HG03342 (cell line): Measurements from ENCODE around the gene ZC3H12C.

Source experiments
- ATAC-seq: cut with Tn5 transposase; IDR thresholded peaks from one replicate; pipeline ENCODE4 v1.9.1; 2021; ENCODE audit warnings: mild to moderate bottlenecking, moderate library complexity; ENCODE audit not compliant: unreplicated experiment

ZC3H12C gene

DNA sequence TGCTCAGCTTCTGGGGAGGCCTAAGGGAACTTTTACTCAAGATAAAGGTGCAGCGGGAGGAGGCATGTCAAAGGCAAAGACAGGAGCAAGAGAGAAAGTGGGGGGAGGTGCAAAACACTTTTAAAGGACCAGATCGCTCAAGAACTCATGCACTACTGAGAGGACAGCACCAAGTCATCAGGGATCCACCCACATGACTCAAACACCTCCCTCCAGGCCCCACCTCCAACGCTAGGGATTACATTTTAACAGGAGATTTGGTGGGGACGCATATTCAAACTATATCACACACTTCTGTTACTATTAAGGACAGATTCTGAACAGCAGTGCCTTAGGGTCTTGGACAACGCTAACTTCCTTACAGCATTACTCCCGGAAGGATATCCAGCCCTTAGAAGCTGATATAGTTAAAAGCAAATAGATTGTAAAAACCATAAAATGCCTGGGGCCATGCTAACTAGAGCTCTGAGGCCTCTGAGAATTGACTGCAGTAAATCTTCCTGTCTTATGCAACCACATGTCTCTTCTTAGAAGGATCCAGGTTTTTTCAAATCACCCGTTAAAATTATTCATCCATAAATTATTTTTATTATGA is 16.7 kb upstream of the ZC3H12C start:
- ATAC-seq, result peak; percentile 40

DNA sequence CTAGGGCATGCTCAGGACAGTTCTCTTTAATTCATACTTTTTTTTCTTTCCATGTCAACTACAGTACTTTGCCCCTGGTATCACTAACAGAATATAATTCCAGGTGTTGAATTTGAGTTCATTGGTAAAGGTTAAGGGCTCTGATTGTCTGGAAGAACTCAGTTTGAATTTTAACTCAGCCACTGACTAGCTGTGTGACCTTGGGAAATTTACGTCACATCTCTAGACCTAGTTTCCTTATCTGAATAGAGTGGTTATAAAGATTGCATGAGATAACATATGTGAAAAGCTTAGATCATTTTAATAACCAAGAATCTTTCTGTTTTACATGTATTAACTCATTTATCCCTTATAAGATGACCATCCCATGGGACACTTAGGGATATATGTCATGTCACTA is 15.8 kb upstream of the ZC3H12C start:
- ATAC-seq, result peak; percentile 22

- peak; percentile 88 for ATAC-seq
Measured at GRCh38 chr11:110077831-110078325, 15.3 kb upstream of the ZC3H12C start.

- ATAC-seq, result no peak
Measured at GRCh38 chr11:110078923-110079544, 14.2 kb upstream of the ZC3H12C start.

- ATAC-seq, result no peak
Measured at GRCh38 chr11:110079726-110080125, 13.5 kb upstream of the ZC3H12C start.

DNA sequence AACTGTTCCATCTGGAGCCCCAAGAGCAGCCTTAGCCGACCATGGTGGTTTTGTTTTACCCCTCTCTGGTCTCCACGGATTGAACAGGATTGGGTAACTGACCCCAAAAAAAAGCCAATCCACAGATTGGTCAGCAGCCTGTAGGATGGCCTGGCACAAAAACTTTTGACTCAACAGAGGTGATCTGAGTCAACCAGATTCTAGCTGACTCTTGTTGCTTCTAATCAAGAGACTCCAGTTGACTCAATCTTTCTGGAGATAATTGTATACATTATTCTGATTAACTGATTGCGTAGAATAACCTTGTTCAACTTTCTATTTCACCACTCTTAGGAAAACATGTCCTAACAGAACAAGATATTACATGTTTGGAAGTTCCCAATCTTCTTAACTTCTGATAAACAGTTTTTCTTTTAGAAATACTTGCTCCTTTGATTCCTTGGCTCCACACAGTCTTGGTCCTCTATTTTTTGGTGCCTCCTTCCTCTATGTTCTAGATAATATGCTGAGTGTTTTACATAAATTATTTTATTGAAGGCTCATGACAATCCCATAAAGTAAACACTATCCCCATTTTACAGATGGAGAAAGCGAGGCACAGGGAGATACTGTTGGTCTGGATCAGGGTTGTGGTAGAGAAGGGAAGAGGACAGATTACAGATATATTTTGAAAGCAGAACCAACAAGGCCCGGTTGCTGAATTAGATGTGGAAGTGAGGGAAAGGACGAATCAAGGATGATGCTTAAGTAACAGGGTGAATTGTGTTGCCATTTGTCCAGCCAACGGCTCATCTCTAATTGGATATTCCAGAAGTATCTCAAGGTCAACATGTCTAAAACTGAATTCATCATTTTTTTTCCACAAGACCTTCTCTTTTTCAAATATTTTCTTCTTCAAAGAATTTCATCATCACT is 11.5 kb upstream of the ZC3H12C start:
- ATAC-seq, result no peak

GRCh38 chr11:110082899-110083298 is 10.3 kb upstream of the ZC3H12C start:
- ATAC-seq, result no peak

GRCh38 chr11:110085255-110085838 is 7.8 kb upstream of the ZC3H12C start:
- ATAC-seq, result no peak

- ATAC-seq, result no peak
Measured at GRCh38 chr11:110086892-110087309, 6.3 kb upstream of the ZC3H12C start.

DNA sequence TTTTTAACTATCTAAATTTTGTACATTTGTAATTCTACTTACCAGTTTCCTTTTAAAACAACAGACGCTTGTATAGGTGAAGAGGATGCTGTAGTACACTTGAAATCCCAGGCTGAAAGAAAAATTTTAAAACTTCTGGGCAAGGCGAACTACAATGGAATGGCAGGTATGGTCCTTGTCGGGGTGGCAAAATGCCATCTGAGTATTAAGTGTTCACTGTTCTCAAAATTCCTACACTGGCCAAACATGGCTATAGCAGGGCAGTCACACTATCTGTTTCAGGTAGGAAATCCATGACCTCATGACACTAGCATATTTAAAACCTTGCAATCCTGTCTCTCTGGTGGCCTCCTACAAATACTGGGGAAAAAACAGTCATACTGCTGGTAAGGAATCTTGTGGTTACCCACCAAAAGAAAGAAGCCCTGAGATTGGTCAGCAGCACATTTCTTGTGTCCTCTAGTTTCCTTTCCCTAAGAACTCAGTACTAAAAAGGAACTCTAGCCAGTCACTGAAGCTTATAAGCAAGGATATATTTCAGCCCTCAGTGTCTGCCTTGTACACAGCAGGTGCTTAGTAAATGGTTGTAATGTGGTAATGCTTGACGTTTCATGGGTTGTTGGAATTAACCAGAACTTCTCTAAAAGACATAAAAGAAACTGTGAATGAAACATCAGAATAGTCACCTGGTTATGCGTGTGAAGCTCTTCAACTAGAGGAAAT is 5.2 kb upstream of the ZC3H12C start:
- no peak for ATAC-seq

GRCh38 chr11:110088535-110089344 is 4.5 kb upstream of the ZC3H12C start:
- no peak for ATAC-seq

GRCh38 chr11:110089617-110090282 is 3.4 kb upstream of the ZC3H12C start:
- ATAC-seq, result peak; percentile 25

DNA sequence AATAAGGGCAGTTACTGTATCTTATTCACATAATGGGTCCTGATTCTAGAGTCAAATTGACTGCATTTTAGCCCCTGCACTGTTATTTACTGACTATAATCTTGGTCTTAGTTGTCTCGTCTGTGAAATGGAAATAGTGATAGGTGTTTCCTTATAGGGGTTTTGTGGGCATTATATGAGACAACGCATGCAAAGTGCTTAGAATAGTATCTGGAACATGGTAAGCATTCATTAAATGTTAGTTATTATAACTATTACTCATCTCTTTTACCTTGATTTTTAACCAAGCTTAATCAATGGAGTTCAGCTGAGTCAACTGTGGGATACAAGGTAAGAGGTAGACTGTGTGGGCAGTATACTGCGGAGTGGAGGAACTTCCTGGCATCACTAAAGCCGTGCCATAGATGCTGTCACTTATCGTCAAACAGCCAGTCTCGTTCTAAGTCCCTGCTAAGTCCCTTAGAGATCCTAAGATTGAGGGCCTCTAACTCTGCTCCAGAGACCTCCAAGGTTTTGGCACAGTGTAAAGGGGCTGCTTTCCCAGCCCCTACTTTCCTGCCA is 2.6 kb upstream of the ZC3H12C start:
- ATAC-seq, result no peak

GRCh38 chr11:110092111-110092514 is 1.1 kb upstream of the ZC3H12C start:
- no peak for ATAC-seq

DNA sequence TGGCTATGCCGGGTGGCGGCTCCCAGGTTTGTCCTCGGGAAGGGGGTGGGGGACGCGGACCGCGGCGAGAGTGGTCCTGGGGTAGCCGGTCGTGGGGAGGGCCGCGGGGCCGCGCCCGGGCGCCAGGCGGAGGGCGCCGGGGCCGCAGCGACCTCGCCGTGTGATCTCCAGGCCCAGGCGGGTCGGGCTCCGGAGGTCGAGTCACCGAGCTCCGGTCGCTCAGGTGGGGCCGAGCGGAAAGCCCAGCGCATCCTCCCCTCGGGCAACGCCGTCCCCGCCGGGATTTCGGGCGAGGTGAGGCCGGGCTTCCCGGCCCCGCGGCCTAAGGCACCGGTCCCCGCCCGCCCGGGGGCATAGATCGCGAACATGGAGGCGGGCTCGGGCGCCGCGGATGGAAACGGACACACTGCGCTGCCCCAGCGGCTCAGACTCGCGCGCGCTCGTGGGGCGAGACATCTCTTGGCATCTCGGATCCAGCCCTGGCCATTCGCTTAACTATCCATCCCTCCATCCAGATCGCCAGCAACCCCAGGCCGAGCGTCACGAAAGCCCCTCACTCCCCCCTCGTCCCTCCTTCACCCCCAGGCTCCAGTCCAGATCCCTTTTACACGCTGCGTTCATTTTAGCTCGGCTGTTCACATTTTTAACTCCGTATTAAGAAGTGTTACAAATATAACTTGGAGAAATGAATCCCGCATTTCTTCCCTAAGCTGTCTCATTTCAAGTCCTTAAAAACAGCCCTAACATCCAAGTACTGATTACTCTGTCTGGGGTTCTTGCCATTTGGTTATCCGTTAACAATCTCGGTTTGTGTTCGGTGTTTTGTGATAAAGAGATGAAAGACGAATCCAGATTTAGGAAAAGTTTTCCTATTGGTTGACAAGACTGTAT is 460 bp downstream of the ZC3H12C start:
- peak; percentile 21 for ATAC-seq

GRCh38 chr11:110094298-110095285 is 1.4 kb downstream of the ZC3H12C start:
- ATAC-seq, result no peak

DNA sequence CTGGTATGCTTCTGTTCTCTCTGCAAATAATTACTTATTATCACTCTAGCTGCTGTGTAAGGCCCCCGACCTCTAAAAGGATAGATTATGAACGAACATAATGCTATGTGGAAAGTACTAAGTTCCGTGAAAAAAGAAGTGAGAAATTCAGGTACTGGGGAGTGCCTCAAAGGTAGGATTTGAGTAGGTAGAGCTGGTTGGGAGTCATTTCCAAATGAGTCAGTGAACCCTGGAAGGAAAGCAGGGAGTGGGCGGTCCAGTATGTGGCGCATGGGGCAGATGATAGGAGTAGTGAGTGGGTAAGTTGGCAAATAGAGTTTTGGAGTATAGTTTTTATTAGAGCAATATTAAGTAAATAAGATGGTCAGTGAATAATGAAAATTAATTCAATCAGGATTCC is 2.4 kb downstream of the ZC3H12C start:
- ATAC-seq, result no peak
